HepG2 (cell line): ENCODE data around the gene ATG9A. TPM values are rescaled to one million over a fixed set of nuclear protein-coding genes. Genes with fewer than 3 reads are reported as not detected.

ENCODE experiments used
- ATAC-seq: fragments of 200-7000 bp; cut with Tn5 transposase; 3 replicates; pipeline ENCODE4 v1.9.1; 2020; ENCODE audit warnings: mild to moderate bottlenecking, moderate library complexity
- BruUV-seq: library from RNA; stranded (reverse); fragments of 400-500 nt; replicated peaks from 2 replicates; lab custom pipeline; 2021; lab: Mats Ljungman, UMichigan
- CTCF ChIA-PET: fragments of 300-600 bp; formaldehyde crosslinking; extraction: SDS; loops from one replicate; lab custom pipeline; 2021; ENCODE audit warnings: low total read pairs, inconsistent platforms, low intra/inter-chr PET ratio; lab: Yijun Ruan, JAX
- POLR2A ChIA-PET: fragments of 350-600 bp; sonication (Branson Sonifier 250); formaldehyde crosslinking; loops from one replicate; lab custom pipeline; 2020; ENCODE audit warnings: antibody characterized with exemption, inconsistent platforms; lab: Yijun Ruan, JAX
- DNase-seq: peaks from one replicate; pipeline ENCODE4 v3.0.0-alpha.2; 2015; ENCODE audit warnings: low spot score
- FAIRE-seq: peaks from 3 replicates; lab custom pipeline; 2011; peaks lifted over from hg19 to GRCh38; lab: Jason Lieb, UNC
- H2AFZ ChIP-seq: one replicate; pipeline ENCODE4 v1.6.1; 2011; ENCODE audit warnings: low read length, inconsistent platforms
- H3K27ac ChIP-seq: fragments of 300-600 bp; 3 replicates; pipeline ENCODE4 v1.8.0; 2011; ENCODE audit warnings: mixed run types, mild to moderate bottlenecking, mixed read lengths, low read length, inconsistent platforms; ENCODE audit not compliant: insufficient read depth; ENCODE audit errors: extremely low read length
- H3K27me3 ChIP-seq, 2 experiments: fragments of 200-600 bp in 1 of 2; 2 replicates in 1 of 2; 3 replicates in 1 of 2; pipeline versions ENCODE4 v1.6.0 to v1.8.0; 2011; ENCODE audit warnings: low read length in 2 of 2, mild to moderate bottlenecking in 2 of 2, moderate library complexity in 2 of 2, inconsistent platforms in 1 of 2; ENCODE audit not compliant: insufficient read depth in 2 of 2, control insufficient read depth in 1 of 2
- H3K36me3 ChIP-seq, 2 experiments: fragments of 200-600 bp in 1 of 2; replicated peaks in 1 of 2; 2 replicates in 1 of 2; 3 replicates in 1 of 2; pipeline versions ENCODE4 v1.5.1 to v1.8.0; 2011; ENCODE audit warnings: low read length in 2 of 2, inconsistent platforms in 1 of 2; ENCODE audit not compliant: insufficient read depth in 2 of 2, control insufficient read depth in 1 of 2
- H3K4me1 ChIP-seq: 2 replicates; pipeline ENCODE4 v1.5.1; 2012; ENCODE audit warnings: low read length, inconsistent platforms; ENCODE audit not compliant: insufficient read depth
- H3K4me2 ChIP-seq: 2 replicates; pipeline ENCODE4 v1.6.0; 2011; ENCODE audit warnings: low read depth, low read length, inconsistent platforms
- H3K4me3 ChIP-seq, 3 experiments: fragments of 200-600 bp in 1 of 3; sonication (generic), shearing (Covaris generic) in 1 of 3; replicated peaks in 1 of 3; 2 replicates each; pipeline ENCODE4 v1.5.1; 2011 to 2016; ENCODE audit warnings: low read length in 3 of 3, inconsistent platforms in 2 of 3, low read depth in 2 of 3, mild to moderate bottlenecking in 2 of 3, control low read depth in 1 of 3, mixed read lengths in 1 of 3; ENCODE audit not compliant: insufficient read depth in 1 of 3
- H3K79me2 ChIP-seq: one replicate; pipeline ENCODE4 v1.6.1; 2011; ENCODE audit warnings: low read length, inconsistent platforms; ENCODE audit not compliant: insufficient read depth
- H3K9ac ChIP-seq: 2 replicates; pipeline ENCODE4 v1.6.0; 2011; ENCODE audit warnings: mild to moderate bottlenecking, low read depth, low read length, inconsistent platforms; ENCODE audit not compliant: insufficient read depth
- H3K9me3 ChIP-seq: 2 replicates; pipeline ENCODE4 v1.5.1; 2012; ENCODE audit warnings: mild to moderate bottlenecking, low read length
- H4K20me1 ChIP-seq: 2 replicates; pipeline ENCODE4 v1.6.0; 2011; ENCODE audit warnings: inconsistent platforms, mild to moderate bottlenecking, low read length, moderate library complexity; ENCODE audit not compliant: insufficient read depth
- HES4 ChIP-seq: sonication (generic); formaldehyde crosslinking; IDR thresholded peaks from 2 replicates; pipeline ENCODE4 v1.9.0; 2021; ENCODE audit warnings: mild to moderate bottlenecking, missing genetic modification reagents, borderline replicate concordance
- KLF13 ChIP-seq: sonication (generic); formaldehyde crosslinking; IDR thresholded peaks from 2 replicates; pipeline ENCODE4 v1.4.0; 2020; ENCODE audit warnings: mild to moderate bottlenecking, missing genetic modification reagents
- PAF1 ChIP-seq: IDR thresholded peaks from 2 replicates; pipeline ENCODE4 v1.6.1; 2016; ENCODE audit warnings: missing genetic modification reagents, missing compliant biosample characterization
- SAP130 ChIP-seq: IDR thresholded peaks from 2 replicates; pipeline ENCODE4 v1.6.1; 2016; ENCODE audit warnings: low read depth
- SMC3 ChIP-seq: IDR thresholded peaks from 2 replicates; pipeline ENCODE4 v1.6.1; 2011; ENCODE audit warnings: low read length, improper control_type of control experiment
- STAG1 ChIP-seq: sonication (generic); formaldehyde crosslinking; IDR thresholded peaks from 2 replicates; pipeline ENCODE4 v1.4.0; 2020; ENCODE audit warnings: missing genetic modification reagents
- XRCC5 ChIP-seq: fragments of 200-400 bp; formaldehyde crosslinking; optimal IDR thresholded peaks from 2 replicates; pipeline ENCODE3; 2017; ENCODE audit warnings: mild to moderate bottlenecking, low read length
- ZBTB38 ChIP-seq: sonication (generic); formaldehyde crosslinking; IDR thresholded peaks from 2 replicates; pipeline ENCODE4 v1.5.1; 2020; ENCODE audit warnings: mild to moderate bottlenecking, missing genetic modification reagents
- ZBTB46 ChIP-seq: sonication (generic); formaldehyde crosslinking; IDR thresholded peaks from 2 replicates; pipeline ENCODE4 v1.4.0; 2020; ENCODE audit warnings: mild to moderate bottlenecking, missing genetic modification reagents, borderline replicate concordance
- ZMAT3 ChIP-seq: sonication (generic); formaldehyde crosslinking; conservative IDR thresholded peaks from 2 replicates; pipeline ENCODE4 v1.7.0; 2021; ENCODE audit warnings: missing genetic modification reagents
- ZMYM4 ChIP-seq: sonication (generic); formaldehyde crosslinking; IDR thresholded peaks from 2 replicates; pipeline ENCODE4 v1.8.1; 2023; ENCODE audit warnings: mild to moderate bottlenecking, missing genetic modification reagents
- ZNF274 ChIP-seq: sonication (generic); formaldehyde crosslinking; IDR thresholded peaks from 2 replicates; pipeline ENCODE4 v1.5.1; 2020; ENCODE audit warnings: mild to moderate bottlenecking, missing genetic modification reagents
- ZNF598 ChIP-seq: sonication (generic); formaldehyde crosslinking; IDR thresholded peaks from 2 replicates; pipeline ENCODE4 v1.5.1; 2020; ENCODE audit warnings: mild to moderate bottlenecking, missing genetic modification reagents, borderline replicate concordance
- WGBS: methylation state at CpG from one replicate; pipeline ENCODE4 v1.1.6; 2017; ENCODE audit warnings: low lambda C conversion rate; 5-methylcytosine and 5-hydroxymethylcytosine counted together
- in situ Hi-C: cut with HindIII; loops from 2 replicates; pipeline ENCODE4 v1.10.0; 2017; ENCODE audit warnings: low pct_unique_long_range_greater_than_20kb; ENCODE audit not compliant: extremely low pct_ligation_motif_present
- intact Hi-C: fragments of 100-400 bp; cut with micrococcal nuclease; formaldehyde crosslinking; loops from one replicate; pipeline ENCODE4 v1.10.0; 2022; ENCODE audit not compliant: unreplicated experiment
- polyA plus RNA-seq, 8 experiments: library from polyadenylated mRNA; depleted of rRNA in 3 of 8; stranded (reverse) in 7 of 8; unstranded in 1 of 8; fragments of >200 nt; fragmentation: Illumina TruSeq in 4 of 8; extraction: Trizol in 4 of 8; gene quantifications; 2 replicates each; pipeline versions ENCODE4 v1.2.1 to v1.2.3, GENCODE V29; 2011 to 2016; ENCODE audit warnings: low read depth in 4 of 8, missing spikeins in 1 of 8, mixed read lengths in 1 of 8; ENCODE audit not compliant: insufficient read depth in 1 of 8
- total RNA-seq, 5 experiments: library from RNA; depleted of rRNA; stranded (reverse); fragments of >200 nt; fragmentation: Illumina TruSeq; extraction: Trizol; gene quantifications; 2 replicates each; pipeline ENCODE4 v1.2.3, GENCODE V29; 2016; ENCODE audit warnings: low read depth in 1 of 5
- TF ChIP-seq, protein P1 (sequence below): sonication (generic); formaldehyde crosslinking; IDR thresholded peaks from 2 replicates; pipeline ENCODE4 v1.5.0; 2020; ENCODE audit warnings: missing genetic modification reagents, mild to moderate bottlenecking, borderline replicate concordance
- TF ChIP-seq, protein P2 (sequence below): sonication (generic); formaldehyde crosslinking; IDR thresholded peaks from 2 replicates; pipeline ENCODE4 v1.8.0; 2022; ENCODE audit warnings: mild to moderate bottlenecking, missing genetic modification reagents, moderate library complexity
- TF ChIP-seq, protein P3 (sequence below): sonication (generic); formaldehyde crosslinking; IDR thresholded peaks from 2 replicates; pipeline ENCODE4 v1.5.0; 2020; ENCODE audit warnings: mild to moderate bottlenecking, missing genetic modification reagents, moderate library complexity
- TF ChIP-seq, protein P4 (sequence below): sonication (generic); formaldehyde crosslinking; IDR thresholded peaks from 2 replicates; pipeline ENCODE4 v1.4.0; 2020; ENCODE audit warnings: missing genetic modification reagents, mild to moderate bottlenecking, borderline replicate concordance

The ATG9A gene
- total and polyA plus RNA-seq, 2 of the 13 experiments (the other 11 are each of a cell fraction or from before 2014, with no cell fraction given), result 35.0 to 131 TPM

GRCh38 chr2:219171231-219171651, 58.2 kb downstream of the ATG9A start:
- H3K4me3 ChIP-seq, result no peak overlapping the region
- no peak overlapping the region for H3K27ac ChIP-seq
- DNase-seq (peak; percentile 62), ATAC-seq (peak; percentile 54), FAIRE-seq (peak; percentile 83)
- WGBS, result 67% methylated on average over 6 of the region's 6 CpGs
- in situ Hi-C loops, result loop anchor here (5.0 kb wide), 2 partner anchors 36 to 126 kb away; partner anchors contain the start of gene ZFAND2B
- CTCF ChIA-PET, result interaction anchor here (1.3 to 2.4 kb wide), 5 partner anchors 11 to 127 kb away, joined by 5 to 17 read pairs (median 11); partner anchors contain the start of gene NHEJ1
- peaks cover 8% of the 10 kb centered on the region for H3K79me2 ChIP-seq
- H3K27me3 ChIP-seq, result peaks cover 0 to 2% of the 10 kb centered on the region in 2 experiments; a peak in 1 of 5 replicates
- H3K9ac ChIP-seq, result no peak overlapping the region
- no peak overlapping the region for H2AFZ ChIP-seq
- POLR2A ChIA-PET, result interaction anchor here (0.8 to 10.4 kb wide), 7 partner anchors 11 to 216 kb away, joined by 3 to 227 read pairs (median 6); partner anchors contain the start of genes ANKZF1, ATG9A, DNPEP and GLB1L
- intact Hi-C loops, result loop anchor here (1.0 kb wide), 2 partner anchors 40 to 127 kb away; no protein-coding TSS in a partner anchor
- no peaks in the 10 kb centered on the region for H4K20me1 ChIP-seq
- H3K36me3 ChIP-seq, result peaks cover 7 to 23% of the 10 kb centered on the region in 2 experiments
- no peaks in the 10 kb centered on the region for H3K9me3 ChIP-seq
- no TSS peak for BruUV-seq
- no peak overlapping the region for H3K4me2 ChIP-seq
- H3K4me1 ChIP-seq, result peaks cover 33% of the 10 kb centered on the region
- TF ChIP-seq SMC3 (peak; percentile 65), ZMYM4 (CRISPR knock-in tag) (no peak), XRCC5 (peak; percentile 76), STAG1 (CRISPR knock-in tag) (peak; percentile 66), KLF13 (CRISPR knock-in tag) (no peak), PAF1 (no peak), ZMAT3 (CRISPR knock-in tag) (0 out of 2 replicates have a peak, but pooled peaks have one; percentile 30), ZBTB46 (CRISPR knock-in tag) (no peak), ZBTB38 (no peak), ZNF598 (CRISPR knock-in tag) (peak; percentile 36; the same call in 1 of the 2 replicates), SAP130 (no peak; the same call in 1 of the 2 replicates), HES4 (CRISPR knock-in tag) (0 out of 2 replicates have a peak, but pooled peaks have one; percentile 70), ZNF274 (CRISPR knock-in tag) (0 out of 2 replicates have a peak, but pooled peaks have one; percentile 24)
- TF ChIP-seq, protein P1, sequence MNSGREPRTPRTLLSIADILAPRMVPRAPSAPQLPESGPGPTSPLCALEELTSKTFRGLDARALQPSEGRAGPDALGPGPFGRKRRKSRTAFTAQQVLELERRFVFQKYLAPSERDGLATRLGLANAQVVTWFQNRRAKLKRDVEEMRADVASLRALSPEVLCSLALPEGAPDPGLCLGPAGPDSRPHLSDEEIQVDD, result 0 out of 2 replicates have a peak, but pooled peaks have one; percentile 8
- TF ChIP-seq, protein P2, sequence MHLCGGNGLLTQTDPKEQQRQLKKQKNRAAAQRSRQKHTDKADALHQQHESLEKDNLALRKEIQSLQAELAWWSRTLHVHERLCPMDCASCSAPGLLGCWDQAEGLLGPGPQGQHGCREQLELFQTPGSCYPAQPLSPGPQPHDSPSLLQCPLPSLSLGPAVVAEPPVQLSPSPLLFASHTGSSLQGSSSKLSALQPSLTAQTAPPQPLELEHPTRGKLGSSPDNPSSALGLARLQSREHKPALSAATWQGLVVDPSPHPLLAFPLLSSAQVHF (CRISPR knock-in tag), result no peak
- TF ChIP-seq, protein P3, sequence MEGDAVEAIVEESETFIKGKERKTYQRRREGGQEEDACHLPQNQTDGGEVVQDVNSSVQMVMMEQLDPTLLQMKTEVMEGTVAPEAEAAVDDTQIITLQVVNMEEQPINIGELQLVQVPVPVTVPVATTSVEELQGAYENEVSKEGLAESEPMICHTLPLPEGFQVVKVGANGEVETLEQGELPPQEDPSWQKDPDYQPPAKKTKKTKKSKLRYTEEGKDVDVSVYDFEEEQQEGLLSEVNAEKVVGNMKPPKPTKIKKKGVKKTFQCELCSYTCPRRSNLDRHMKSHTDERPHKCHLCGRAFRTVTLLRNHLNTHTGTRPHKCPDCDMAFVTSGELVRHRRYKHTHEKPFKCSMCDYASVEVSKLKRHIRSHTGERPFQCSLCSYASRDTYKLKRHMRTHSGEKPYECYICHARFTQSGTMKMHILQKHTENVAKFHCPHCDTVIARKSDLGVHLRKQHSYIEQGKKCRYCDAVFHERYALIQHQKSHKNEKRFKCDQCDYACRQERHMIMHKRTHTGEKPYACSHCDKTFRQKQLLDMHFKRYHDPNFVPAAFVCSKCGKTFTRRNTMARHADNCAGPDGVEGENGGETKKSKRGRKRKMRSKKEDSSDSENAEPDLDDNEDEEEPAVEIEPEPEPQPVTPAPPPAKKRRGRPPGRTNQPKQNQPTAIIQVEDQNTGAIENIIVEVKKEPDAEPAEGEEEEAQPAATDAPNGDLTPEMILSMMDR (CRISPR knock-in tag), result peak; percentile 72
- TF ChIP-seq, protein P4, sequence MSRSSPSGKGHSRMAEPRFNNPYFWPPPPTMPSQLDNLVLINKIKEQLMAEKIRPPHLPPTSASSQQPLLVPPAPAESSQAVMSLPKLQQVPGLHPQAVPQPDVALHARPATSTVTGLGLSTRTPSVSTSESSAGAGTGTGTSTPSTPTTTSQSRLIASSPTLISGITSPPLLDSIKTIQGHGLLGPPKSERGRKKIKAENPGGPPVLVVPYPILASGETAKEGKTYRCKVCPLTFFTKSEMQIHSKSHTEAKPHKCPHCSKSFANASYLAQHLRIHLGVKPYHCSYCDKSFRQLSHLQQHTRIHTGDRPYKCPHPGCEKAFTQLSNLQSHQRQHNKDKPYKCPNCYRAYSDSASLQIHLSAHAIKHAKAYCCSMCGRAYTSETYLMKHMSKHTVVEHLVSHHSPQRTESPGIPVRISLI (CRISPR knock-in tag), result 0 out of 2 replicates have a peak, but pooled peaks have one; percentile 33
